ENCODE measurements around the gene NAV2.

NAV2 gene

GRCh38 chr11:19774817-19775580 lies 62.4 kb downstream of the NAV2 start:
- no peak for DNase-seq (ENCODE audit: low read depth, low spot score)

GRCh38 chr11:19775622-19776021 lies 63.0 kb downstream of the NAV2 start:
- no peak for DNase-seq (ENCODE audit: low read depth, low spot score)

GRCh38 chr11:19777039-19777376 lies 64.4 kb downstream of the NAV2 start:
- no peak for DNase-seq (ENCODE audit: low read depth, low spot score)

- no peak for DNase-seq (ENCODE audit: low read depth, low spot score)
Measured at GRCh38 chr11:19777377-19778102, 64.9 kb downstream of the NAV2 start.

GRCh38 chr11:19779740-19780139 lies 67.1 kb downstream of the NAV2 start:
- no peak for DNase-seq (ENCODE audit: low read depth, low spot score)

- DNase-seq (ENCODE audit: low read depth, low spot score): no peak
Measured at GRCh38 chr11:19781351-19781750, 68.7 kb downstream of the NAV2 start.

- no peak for DNase-seq (ENCODE audit: low read depth, low spot score)
Measured at GRCh38 chr11:19785265-19785664, 72.6 kb downstream of the NAV2 start.

GRCh38 chr11:19786644-19787043 lies 74.0 kb downstream of the NAV2 start:
- DNase-seq (ENCODE audit: low read depth, low spot score): no peak

GRCh38 chr11:19788435-19788834 lies 75.8 kb downstream of the NAV2 start:
- DNase-seq (ENCODE audit: low read depth, low spot score): no peak

- DNase-seq (ENCODE audit: low read depth, low spot score): no peak
Measured at GRCh38 chr11:19789245-19789644, 76.6 kb downstream of the NAV2 start.

GRCh38 chr11:19789835-19790710 lies 77.4 kb downstream of the NAV2 start:
- no peak for DNase-seq (ENCODE audit: low read depth, low spot score)

GRCh38 chr11:19790831-19791552 lies 78.4 kb downstream of the NAV2 start:
- no peak for DNase-seq (ENCODE audit: low read depth, low spot score)

- DNase-seq (ENCODE audit: low read depth, low spot score): no peak
Measured at GRCh38 chr11:19792510-19792909, 79.9 kb downstream of the NAV2 start.

- no peak for DNase-seq (ENCODE audit: low read depth, low spot score)
Measured at GRCh38 chr11:19793326-19793725, 80.7 kb downstream of the NAV2 start.

- no peak for DNase-seq (ENCODE audit: low read depth, low spot score)
Measured at GRCh38 chr11:19794161-19794560, 81.5 kb downstream of the NAV2 start.

GRCh38 chr11:19795082-19795481 lies 82.4 kb downstream of the NAV2 start:
- no peak for DNase-seq (ENCODE audit: low read depth, low spot score)

GRCh38 chr11:19800162-19800561 lies 87.5 kb downstream of the NAV2 start:
- no peak for DNase-seq (ENCODE audit: low read depth, low spot score)

- no peak for DNase-seq (ENCODE audit: low read depth, low spot score)
Measured at GRCh38 chr11:19800714-19801519, 88.3 kb downstream of the NAV2 start.

GRCh38 chr11:19802773-19803293 lies 90.2 kb downstream of the NAV2 start:
- DNase-seq (ENCODE audit: low read depth, low spot score): no peak

- DNase-seq (ENCODE audit: low read depth, low spot score): no peak
Measured at GRCh38 chr11:19803506-19803998, 90.9 kb downstream of the NAV2 start.

All from smooth muscle cell of the brain vasculature (primary cell).